WERI-Rb-1 (cell line): ENCODE measurements around the gene WWP2.
"Not testable (repeated sequence)": the region's sequence is repeated elsewhere in the genome, so short reads cannot be mapped to it uniquely, and the experiment has no call there.

Source experiments
- DNase-seq: peaks from one replicate; pipeline ENCODE4 v3.0.0-alpha.2; 2020
- H3K27ac ChIP-seq: fragments of 250-450 bp; sonication (Bioruptor Pico); 2 replicates; pipeline ENCODE4 v1.5.1; 2020; ENCODE audit warnings: mild to moderate bottlenecking, moderate library complexity
- H3K27me3 ChIP-seq: fragments of 250-450 bp; sonication (Bioruptor Pico); 2 replicates; pipeline ENCODE4 v1.5.1; 2021; ENCODE audit warnings: mild to moderate bottlenecking, low read depth, moderate library complexity; ENCODE audit not compliant: insufficient read depth, severe bottlenecking
- H3K36me3 ChIP-seq: fragments of 250-450 bp; sonication (Bioruptor Pico); 2 replicates; pipeline ENCODE4 v1.5.1; 2020; ENCODE audit warnings: mild to moderate bottlenecking, moderate library complexity
- H3K4me3 ChIP-seq: 2 replicates; pipeline ENCODE4 v1.5.1; 2011; ENCODE audit warnings: low read depth, mild to moderate bottlenecking, control low read depth, low read length
- H3K9me3 ChIP-seq: fragments of 250-450 bp; sonication (Bioruptor Pico); 2 replicates; pipeline ENCODE4 v1.5.1; 2021; ENCODE audit warnings: mild to moderate bottlenecking, moderate library complexity; ENCODE audit not compliant: severe bottlenecking
- TF ChIP-seq, protein P1 (sequence below): IDR thresholded peaks from 2 replicates; pipeline ENCODE4 v1.5.1; 2011; ENCODE audit warnings: low read depth, mild to moderate bottlenecking, control low read depth, inconsistent platforms, low read length

The WWP2 gene

DNA sequence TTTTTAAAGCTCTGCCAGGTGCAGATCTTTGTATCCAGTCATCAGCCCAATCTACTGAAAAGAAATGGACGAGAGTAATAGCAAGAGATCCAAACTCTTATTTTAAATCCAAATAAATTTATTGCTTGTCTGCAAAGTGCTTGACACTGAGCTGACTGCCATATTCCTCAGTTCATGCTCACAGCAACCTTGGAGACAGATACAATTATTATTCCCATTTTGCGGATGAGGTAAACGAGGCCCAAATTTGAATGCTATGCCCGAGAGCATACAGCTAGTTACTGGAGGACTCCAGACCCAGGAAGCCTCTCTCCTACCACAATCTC, 8.0 kb upstream of the WWP2 start:
- peak overlapping the region; percentile 98 for H3K4me3 ChIP-seq
- no peaks in the 10 kb centered on the region for H3K27me3 ChIP-seq
- no peaks in the 10 kb centered on the region for H3K9me3 ChIP-seq
- peak overlapping the region; percentile 58 for H3K27ac ChIP-seq
- TF ChIP-seq, protein P1, sequence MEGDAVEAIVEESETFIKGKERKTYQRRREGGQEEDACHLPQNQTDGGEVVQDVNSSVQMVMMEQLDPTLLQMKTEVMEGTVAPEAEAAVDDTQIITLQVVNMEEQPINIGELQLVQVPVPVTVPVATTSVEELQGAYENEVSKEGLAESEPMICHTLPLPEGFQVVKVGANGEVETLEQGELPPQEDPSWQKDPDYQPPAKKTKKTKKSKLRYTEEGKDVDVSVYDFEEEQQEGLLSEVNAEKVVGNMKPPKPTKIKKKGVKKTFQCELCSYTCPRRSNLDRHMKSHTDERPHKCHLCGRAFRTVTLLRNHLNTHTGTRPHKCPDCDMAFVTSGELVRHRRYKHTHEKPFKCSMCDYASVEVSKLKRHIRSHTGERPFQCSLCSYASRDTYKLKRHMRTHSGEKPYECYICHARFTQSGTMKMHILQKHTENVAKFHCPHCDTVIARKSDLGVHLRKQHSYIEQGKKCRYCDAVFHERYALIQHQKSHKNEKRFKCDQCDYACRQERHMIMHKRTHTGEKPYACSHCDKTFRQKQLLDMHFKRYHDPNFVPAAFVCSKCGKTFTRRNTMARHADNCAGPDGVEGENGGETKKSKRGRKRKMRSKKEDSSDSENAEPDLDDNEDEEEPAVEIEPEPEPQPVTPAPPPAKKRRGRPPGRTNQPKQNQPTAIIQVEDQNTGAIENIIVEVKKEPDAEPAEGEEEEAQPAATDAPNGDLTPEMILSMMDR = no peak
- peaks cover 40% of the 10 kb centered on the region for H3K36me3 ChIP-seq
- DNase-seq = no peak

DNA sequence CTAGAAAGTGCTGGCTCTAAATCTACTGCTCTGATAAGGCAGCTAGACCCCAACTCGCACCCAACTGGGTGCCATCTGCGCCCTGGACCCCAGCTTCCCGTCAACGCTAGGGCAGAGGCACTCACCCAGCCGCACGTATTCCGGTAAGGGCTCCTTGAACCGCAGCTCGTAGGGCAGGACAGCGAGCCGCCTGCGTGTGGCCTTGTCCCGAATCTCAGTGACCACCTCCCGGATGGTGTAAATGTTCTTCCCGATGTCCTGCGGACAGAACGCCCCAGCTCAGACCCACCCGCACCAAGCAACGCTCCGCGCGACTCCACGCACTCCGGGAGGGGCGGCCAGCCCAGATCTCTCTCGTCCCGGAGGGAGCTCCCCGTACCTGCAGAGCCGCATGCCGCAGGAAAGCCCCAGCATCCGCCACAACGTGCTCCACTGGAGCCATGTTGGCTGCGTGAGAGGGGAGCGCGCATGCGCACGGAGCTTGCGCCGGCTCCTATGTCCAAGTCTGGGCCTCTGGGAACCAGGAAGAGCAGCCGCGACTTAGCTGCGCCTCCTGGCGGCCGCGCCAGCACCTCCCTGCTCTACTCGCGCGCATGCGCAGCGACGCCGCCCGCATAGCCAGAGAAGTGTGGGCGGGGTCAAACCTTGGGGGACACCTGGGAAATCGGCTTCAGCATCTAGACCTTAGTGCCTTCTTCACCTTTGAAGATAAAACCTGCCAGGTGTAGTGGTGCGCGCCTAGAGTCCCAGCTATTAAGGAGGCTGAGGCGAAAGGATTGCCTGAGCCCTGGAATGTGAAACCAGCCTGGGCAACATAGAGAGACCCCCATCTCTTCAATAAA, 7.4 kb upstream of the WWP2 start, which contains the start of gene NOB1:
TSS of gene NOB1 (minus strand) at position 458 of the 842 bp plus-strand sequence. CDS start at position 442, 16 bp downstream.
- H3K36me3 ChIP-seq = peaks cover 35% of the 10 kb centered on the region
- no peaks in the 10 kb centered on the region for H3K27me3 ChIP-seq
- H3K4me3 ChIP-seq = peak within 1 kb of the TSS; percentile 98
- peak; percentile 96 for DNase-seq
- no peaks in the 10 kb centered on the region for H3K9me3 ChIP-seq
- H3K27ac ChIP-seq = peak within 1 kb of the TSS; percentile 58
- TF ChIP-seq, protein P1 = peak; percentile 98

DNA sequence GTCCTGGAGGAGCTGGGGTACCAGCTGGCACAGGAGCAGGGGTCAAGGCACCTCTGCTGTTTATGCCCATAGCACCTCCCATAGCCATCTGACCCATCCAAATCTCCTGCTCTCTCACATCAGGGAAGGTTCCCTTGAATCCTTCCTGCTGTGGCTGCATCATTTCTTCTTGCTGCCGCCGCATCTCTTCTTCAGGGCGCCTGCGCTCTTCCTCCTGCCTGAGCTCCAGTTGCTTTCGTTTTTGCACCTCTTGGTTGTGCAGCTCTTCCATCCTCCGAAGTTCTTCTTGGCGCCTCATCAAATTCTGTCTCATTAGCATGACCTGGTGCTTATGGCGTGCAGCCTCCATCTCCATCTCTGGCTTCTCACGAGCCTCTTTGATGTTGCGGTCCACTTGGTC, 5.4 kb upstream of the WWP2 start:
- TF ChIP-seq, protein P1 = no peak
- H3K4me3 ChIP-seq = no peak overlapping the region
- H3K9me3 ChIP-seq = no peaks in the 10 kb centered on the region
- H3K27me3 ChIP-seq = no peaks in the 10 kb centered on the region
- no peak overlapping the region for H3K27ac ChIP-seq
- no peak for DNase-seq
- peaks cover 19% of the 10 kb centered on the region for H3K36me3 ChIP-seq

- peaks cover 13% of the 10 kb centered on the region for H3K36me3 ChIP-seq
- H3K4me3 ChIP-seq, H3K27ac ChIP-seq, H3K9me3 ChIP-seq, H3K27me3 ChIP-seq: not testable (repeated sequence)
- peak; percentile 37 for DNase-seq
- TF ChIP-seq, protein P1 = peak; percentile 21; the same call in 1 of the 2 replicates
Observed at GRCh38 chr16:69757375-69757774, 4.8 kb upstream of the WWP2 start.

- H3K27ac ChIP-seq = peak overlapping the region; percentile 77
- DNase-seq = no peak
Observed at GRCh38 chr16:69762814-69763598, 874 bp downstream of the WWP2 start.

More at GRCh38 chr16:69762814-69763598, 874 bp downstream of the WWP2 start:
- Histone ChIP-seq H3K27me3 (no peaks in the 10 kb centered on the region), H3K4me3 (peak overlapping the region; percentile 99), H3K36me3 (no peaks in the 10 kb centered on the region), H3K9me3 (no peaks in the 10 kb centered on the region)
- TF ChIP-seq, protein P1 = no peak
